Amniotic epithelial cell (primary cell): ENCODE measurements around the gene ZNF281.

ENCODE experiments used
- DNase-seq: peaks from one replicate; pipeline ENCODE4 v3.0.0-alpha.2; 2010; ENCODE audit warnings: low read depth

Gene ZNF281

GRCh38 chr1:200429221-200429751 lies 19.4 kb upstream of the ZNF281 start:
- peak; percentile 75 for DNase-seq

DNA sequence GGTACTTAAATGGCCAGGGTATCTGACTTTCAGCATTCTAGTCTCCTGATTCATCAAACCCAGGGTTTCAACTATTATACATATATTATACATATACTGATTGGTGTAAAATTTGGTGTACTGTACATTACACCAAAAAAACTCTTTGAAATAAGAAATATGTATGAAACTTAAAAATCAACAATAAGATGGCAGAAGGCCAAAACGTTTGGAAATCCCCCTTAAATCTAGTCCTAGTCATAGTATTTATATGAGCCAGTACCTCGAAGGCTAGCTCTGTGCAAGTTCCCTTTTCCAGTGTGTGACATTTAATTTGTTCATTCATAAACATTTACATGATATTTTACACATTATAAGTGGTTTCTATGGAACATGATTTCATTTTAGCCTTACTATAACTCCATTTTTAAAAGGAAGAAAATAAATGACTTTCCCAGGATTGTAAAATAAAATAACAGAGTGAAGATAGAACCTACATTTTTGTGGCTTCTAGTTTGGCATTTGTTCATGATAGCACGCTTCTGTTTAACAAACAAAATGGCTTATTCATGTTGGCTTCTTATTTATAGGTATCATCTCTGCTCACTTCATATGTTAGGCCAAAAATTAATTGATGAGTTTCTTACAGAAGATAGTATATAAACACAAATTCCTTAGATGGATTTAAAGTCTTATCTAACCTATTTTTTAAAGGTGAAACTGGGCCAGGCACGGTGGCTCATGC lies 18.8 kb upstream of the ZNF281 start:
- peak; percentile 48 for DNase-seq

GRCh38 chr1:200427744-200428143 lies 17.9 kb upstream of the ZNF281 start:
- no peak for DNase-seq

DNA sequence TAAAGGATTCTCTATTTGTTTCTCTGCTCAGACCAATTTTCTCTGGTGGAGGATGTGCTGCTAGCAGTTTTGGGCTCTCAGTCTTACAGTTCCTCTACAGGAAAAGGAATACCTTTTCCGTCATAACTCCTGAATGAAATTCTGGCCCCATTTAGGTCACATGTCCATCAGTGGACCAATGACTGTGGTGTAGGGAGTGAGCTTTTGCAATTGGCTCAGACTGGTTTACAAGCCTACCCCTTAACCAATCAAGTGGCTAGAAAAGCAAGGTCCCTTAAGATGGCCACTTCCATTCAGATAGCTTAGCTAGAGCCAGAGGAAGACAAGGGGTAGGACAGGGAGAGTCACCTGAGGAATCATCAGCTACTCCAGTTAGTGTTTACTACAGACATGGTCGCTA lies 16.4 kb upstream of the ZNF281 start:
- no peak for DNase-seq

DNA sequence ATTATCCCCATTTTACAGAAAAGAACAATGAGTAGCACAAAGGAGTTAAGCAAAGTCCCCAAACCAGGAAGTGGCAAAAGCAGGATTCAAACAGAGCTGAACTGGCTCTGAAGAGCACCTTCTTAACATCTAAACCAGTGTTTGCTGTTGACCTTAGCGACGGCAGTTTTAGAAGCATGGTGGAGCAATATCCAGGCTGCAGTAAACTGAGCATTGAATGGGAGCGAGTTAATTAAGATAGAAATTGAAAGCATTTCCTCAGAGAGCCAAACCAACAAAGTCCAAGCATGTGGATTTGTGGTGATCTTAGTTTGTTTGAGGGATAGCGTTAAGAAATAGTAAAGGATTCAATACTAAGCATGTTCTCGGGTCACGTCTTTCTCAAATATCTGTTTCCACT lies 13.4 kb upstream of the ZNF281 start:
- no peak for DNase-seq

GRCh38 chr1:200422211-200422610 lies 12.4 kb upstream of the ZNF281 start:
- no peak for DNase-seq

DNA sequence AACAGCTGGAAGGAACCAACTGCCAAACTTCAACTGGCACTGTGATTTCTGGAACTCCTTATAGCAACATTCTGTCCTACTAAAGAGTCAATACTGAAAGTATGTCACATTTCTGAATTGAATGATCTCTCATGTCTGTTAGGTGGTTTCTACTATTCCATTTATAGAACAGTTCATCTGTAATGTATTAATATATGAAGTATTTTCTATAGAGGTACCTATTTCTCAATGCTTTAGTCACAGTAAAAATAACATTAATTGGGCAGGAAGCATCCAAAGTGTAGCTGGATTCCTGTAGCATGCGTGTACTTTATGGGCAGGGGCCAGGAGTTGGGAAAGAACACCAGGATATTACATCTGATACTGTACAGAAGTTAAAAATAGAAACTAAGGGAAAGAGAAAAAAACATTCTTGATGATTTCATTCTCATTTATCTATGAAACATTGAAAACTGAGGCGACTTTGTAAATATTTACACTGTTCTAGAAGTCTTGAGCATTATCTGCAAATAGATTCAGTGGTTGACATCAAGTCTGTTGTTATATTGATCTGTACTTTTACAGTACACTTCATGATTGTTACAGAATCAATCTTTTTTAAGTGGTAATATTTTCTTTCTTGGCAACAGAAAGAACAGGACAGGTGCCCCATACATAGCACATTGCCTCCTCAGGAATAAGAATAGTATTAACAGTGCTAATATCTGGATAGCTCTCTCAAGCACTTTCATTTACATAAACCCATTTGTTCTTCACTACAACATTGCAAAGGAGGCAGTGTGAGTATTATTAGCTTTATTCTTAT lies 6.2 kb upstream of the ZNF281 start:
- DNase-seq = peak; percentile 95

DNA sequence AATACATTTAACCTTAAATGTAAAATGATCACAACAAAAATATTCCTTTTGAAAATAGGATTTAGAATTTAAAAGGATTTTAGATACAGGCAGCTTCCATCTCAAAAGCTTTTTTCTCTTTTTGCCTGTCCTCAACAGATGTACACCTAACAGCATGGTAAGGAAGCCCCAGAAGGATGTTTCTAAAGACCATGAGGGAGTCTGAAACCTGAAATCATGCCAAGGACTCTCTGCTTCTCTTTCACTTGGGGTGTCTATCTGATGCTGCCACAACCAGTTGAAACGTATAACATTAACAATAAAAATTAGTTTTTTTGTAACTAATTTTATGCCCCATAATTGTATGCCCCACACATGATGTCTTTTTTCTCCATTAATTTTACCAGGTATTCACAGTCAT lies 5.4 kb upstream of the ZNF281 start:
- no peak for DNase-seq

DNA sequence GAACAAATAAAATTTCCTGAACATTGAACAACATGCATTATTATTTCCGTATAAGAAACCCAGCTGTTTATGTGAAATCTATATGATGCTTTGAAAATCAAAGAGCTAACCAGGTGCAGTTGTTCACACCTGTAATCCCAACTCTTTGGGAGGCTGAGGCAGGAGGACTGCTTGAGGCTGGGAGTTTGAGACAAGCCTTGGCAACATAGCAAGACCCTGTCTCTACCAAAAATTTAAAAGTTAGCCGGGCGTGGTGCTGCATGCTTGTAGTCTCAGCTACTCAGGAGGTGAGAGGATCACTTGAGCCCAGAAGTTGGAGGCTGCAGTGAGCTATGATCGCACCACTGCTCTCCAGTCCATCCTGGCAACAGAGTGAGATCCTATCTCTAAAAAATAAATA lies 4.8 kb upstream of the ZNF281 start:
- no peak for DNase-seq

DNA sequence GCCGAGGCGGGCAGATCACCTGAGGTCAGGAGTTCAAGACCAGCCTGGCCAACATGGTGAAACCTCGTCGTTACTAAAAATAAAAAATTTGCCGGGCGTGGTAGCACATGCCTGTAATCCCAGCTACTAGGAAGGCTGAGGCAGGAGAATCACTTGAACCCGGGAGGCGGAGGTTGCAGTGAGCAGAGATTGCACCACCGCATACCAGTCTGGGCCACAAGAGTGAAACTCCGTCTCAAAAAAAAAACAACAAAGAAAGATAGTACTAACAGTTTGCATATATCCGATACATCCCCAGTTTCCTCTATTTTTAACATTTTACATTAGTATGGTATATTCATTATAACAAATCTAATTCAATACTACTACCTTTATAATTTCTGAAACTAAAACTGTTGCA lies 3.9 kb upstream of the ZNF281 start:
- peak; percentile 67 for DNase-seq

DNA sequence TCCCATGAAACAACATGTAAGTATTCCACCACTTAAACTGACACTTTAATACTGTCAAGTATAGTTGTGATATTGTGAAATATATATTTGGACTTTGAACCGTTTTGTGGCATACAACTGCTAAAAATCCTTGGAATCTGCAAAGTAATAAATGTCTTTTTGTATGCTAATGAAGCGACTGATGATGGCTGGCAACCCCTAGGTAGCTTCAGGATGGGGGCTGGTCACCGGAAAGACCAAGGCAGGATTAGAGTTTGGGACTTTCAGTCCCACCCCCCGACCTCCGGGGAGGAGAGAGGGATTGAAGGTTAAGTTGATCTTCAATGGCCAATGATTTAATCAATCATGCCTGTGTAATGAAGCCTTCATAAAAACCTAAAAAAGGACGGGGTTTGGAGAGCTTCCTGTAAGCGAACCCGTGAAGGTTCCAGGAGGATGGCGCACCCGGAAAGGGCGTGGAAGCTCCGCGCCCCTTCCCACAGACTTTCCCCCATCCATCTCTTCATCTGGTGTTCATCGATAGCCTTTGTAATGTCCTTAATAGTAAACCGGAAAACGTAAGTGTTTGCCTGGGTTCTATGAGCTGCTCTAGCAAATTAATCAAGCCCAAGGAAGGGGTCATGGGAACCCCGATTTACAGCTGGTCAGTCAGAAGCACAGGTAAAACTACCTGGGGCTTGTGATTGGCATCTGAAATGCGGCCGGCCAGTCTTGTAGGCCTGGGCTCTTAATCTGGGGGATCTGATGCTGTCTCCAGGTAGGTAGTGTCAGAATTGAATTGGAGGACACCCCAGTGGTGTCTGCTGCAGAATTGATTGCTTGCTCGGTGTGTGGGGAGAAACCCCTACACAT lies 1.8 kb upstream of the ZNF281 start:
- DNase-seq = no peak

DNA sequence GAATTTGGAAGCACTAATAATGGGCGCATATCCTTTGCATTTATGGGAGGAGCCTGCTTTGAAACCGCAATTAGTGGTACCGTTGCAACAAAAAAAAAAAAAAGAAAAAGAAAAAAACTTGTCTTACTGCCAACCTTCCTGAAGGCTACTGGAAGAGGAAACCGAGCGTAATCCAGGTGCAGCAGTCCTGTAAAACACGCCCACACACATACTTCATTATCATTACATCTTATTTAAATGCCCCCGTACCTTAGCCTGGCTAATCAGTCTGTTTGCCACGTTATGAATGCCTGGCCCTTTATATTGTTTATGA lies 686 bp upstream of the ZNF281 start:
- no peak for DNase-seq

DNA sequence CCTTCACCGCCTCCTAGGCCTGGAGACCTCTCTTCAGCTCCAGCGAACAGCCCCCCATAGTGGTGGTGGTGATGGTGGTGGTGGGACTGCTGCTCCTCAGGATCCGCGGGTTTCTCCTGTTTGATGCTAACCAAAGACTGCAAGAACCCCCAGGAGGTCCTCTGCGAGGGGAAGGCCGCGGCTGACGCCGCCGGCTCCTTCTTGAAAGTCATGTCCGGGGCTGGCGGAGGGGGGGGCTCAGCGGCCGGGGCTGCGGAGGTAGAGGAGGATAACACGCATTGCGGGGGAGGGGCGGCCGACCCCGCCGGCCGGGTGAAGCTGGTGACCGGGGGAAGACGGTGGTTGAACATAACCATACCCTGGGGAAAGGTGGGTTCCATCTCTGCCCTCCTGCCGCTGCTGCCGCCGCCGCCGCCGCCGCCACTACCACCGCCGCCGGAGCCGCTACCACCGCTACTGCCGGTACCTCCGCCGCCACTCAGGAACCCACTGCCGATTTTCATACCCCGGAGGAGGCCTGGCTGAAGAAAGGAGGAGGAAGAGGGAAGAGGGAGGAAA lies 554 bp downstream of the ZNF281 start:
- DNase-seq = no peak

DNA sequence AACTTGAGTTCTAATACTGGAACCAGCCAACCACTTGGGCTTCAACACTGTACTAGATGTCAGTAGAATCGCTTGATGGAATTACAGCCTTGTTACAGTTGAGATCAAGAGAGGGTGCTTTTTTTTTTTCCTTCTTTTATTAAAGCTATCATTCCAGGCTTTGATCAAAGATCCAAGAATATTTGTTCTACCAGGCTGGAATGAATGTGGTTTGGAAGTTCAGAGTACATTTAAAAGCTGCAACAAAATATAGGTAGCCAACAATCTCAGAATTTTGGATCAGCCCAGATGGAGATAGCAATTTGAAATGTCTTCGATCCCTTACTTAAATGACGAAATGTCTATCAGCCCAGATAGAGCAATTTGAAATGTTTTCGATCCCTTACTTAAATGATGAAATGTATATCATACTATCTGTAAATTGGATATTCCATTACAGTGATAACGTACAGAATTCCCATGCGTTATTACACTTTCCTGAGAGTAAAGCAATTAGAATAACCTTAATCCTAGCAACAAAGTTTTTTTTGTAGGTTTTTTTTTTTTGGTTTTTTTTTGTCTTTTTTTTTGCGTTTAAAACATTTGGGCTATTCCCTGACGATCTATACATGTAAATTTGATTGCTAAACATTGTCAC lies 3.6 kb downstream of the ZNF281 start:
- DNase-seq = no peak

DNA sequence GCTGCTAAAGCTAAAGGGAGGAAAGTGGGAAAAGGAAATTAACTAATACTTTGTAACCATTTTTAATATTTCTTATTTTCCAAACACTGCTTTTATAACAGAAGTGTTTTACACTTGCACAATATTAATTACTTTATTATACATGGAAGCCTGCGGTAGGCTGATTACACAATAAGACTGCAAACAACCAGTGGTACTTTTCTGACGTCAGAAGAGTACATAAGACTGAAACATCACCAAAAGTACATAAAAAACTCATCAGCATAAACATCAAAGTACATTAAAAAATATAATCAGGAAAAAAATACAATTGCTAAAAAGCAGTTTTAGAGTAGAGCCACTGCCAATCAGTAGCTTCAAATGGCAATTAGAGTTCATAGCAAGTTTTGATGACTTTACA lies 4.6 kb downstream of the ZNF281 start:
- peak; percentile 87 for DNase-seq

- no peak for DNase-seq
Measured at GRCh38 chr1:200401708-200402107, 8.1 kb downstream of the ZNF281 start.

DNA sequence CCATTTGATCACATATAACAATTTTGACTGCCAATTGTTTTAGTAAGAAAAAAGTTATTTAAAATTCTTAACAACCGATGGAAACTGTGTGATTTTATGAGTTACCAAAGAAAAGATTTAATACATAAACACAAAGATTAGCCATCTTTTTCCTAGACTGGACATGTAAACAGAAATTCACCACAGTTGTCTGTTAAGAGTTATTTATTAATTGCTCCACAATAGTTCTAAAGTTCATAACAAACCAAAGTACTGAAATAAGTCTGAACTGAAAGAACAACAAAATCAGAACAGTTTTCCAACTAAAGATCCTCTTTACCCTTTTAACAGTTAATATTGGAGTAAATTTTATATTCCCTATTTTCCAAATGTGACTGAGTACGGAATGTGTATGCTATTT lies 8.6 kb downstream of the ZNF281 start:
- DNase-seq = no peak

GRCh38 chr1:200400556-200400955 lies 9.3 kb downstream of the ZNF281 start:
- no peak for DNase-seq

- no peak for DNase-seq
Measured at GRCh38 chr1:200399860-200400259, 10.0 kb downstream of the ZNF281 start.

GRCh38 chr1:200398373-200398772 lies 11.5 kb downstream of the ZNF281 start:
- DNase-seq = no peak

- DNase-seq = no peak
Measured at GRCh38 chr1:200392625-200393185, 17.1 kb downstream of the ZNF281 start.
